ENCODE data around the gene PDE4D. TPM values are rescaled to one million over a fixed set of nuclear protein-coding genes. Genes with fewer than 3 reads are reported as not detected.
A peak's percentile ranks its signal among the peaks of the same experiment; 100 is the strongest.

Gene PDE4D
- total RNA-seq, 1 donor = 19.9 TPM

DNA sequence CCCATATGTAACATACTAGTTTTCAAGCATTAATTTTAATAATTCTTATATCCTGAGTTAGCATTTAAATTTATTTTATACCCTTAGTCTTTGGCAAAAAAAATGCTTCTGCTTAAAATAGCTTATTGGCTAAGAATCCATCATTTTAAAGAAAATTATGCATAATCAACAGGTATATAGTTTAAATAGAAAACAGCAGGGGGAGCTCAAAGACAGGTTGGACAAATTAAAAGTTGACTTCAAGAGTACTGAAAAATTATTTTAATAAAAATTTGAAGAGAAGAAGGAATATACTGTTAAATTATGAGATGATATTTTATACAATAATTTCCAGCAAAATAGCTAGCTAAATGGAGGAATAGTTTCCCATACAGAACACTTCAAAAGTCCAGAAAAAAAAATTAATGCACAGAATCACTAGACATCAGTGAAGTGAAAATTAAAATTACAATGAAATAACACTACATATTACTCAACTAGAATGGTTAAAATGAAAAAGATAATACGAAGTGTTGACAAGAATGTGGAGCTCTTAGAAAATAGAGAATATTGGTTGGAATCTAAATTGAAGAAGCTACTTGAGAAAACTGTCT is 387.1 kb downstream of the PDE4D start:
- Histone ChIP-seq H3K79me2 (ENCODE audit: insufficient read depth, low read length) (no peaks in the 10 kb centered on the region), H3K4me1 (ENCODE audit: insufficient read depth, low read length) (no peaks in the 10 kb centered on the region), H3K9me3 (ENCODE audit: low read depth, low read length) (no peaks in the 10 kb centered on the region), H2AFZ (ENCODE audit: low read length) (no peak overlapping the region), H3K4me2 (ENCODE audit: insufficient read depth, low read length) (no peak overlapping the region), H3K4me3 (ENCODE audit: insufficient read depth, low read length) (no peak overlapping the region), H3K27me3 (ENCODE audit: insufficient read depth, low read length) (peaks cover 5% of the 10 kb centered on the region), H3K36me3 (ENCODE audit: insufficient read depth, low read length) (no peaks in the 10 kb centered on the region), H3K27ac (ENCODE audit: low read depth, low read length) (no peak overlapping the region), H4K20me1 (ENCODE audit: insufficient read depth, low read length) (no peaks in the 10 kb centered on the region)
- TF ChIP-seq, protein P1, sequence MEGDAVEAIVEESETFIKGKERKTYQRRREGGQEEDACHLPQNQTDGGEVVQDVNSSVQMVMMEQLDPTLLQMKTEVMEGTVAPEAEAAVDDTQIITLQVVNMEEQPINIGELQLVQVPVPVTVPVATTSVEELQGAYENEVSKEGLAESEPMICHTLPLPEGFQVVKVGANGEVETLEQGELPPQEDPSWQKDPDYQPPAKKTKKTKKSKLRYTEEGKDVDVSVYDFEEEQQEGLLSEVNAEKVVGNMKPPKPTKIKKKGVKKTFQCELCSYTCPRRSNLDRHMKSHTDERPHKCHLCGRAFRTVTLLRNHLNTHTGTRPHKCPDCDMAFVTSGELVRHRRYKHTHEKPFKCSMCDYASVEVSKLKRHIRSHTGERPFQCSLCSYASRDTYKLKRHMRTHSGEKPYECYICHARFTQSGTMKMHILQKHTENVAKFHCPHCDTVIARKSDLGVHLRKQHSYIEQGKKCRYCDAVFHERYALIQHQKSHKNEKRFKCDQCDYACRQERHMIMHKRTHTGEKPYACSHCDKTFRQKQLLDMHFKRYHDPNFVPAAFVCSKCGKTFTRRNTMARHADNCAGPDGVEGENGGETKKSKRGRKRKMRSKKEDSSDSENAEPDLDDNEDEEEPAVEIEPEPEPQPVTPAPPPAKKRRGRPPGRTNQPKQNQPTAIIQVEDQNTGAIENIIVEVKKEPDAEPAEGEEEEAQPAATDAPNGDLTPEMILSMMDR (IDR thresholded peaks at IDR 0.05; ENCODE audit: extremely low read depth, low read depth, low read length) = peak; percentile 50
- DNase-seq (ENCODE audit: insufficient read length, low spot score, missing footprints) = no peak

DNA sequence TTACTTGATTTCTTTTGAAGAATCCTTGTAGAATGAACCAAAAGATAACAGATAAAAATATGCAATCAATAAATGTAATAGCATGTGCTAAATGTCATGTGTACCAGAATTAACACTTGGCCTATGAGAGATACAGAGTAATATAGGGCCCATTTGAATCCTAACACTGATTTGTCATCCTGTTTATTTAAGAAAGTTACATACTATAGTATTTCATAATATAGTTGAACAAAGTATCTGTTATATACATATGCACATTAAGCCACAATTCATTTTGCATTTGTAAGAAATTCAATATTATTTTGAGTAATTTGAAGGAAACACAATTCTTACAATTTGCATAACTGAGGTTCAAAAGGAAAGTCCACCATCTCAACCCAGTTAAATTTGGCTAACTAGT is 389.5 kb downstream of the PDE4D start:
- DNase-seq (ENCODE audit: insufficient read length, low spot score, missing footprints) = no peak
- Histone ChIP-seq H3K27me3 (ENCODE audit: insufficient read depth, low read length) (peaks cover 7% of the 10 kb centered on the region), H4K20me1 (ENCODE audit: insufficient read depth, low read length) (no peaks in the 10 kb centered on the region), H3K4me3 (ENCODE audit: insufficient read depth, low read length) (no peak overlapping the region), H3K79me2 (ENCODE audit: insufficient read depth, low read length) (no peaks in the 10 kb centered on the region), H2AFZ (ENCODE audit: low read length) (no peak overlapping the region), H3K4me2 (ENCODE audit: insufficient read depth, low read length) (no peak overlapping the region), H3K27ac (ENCODE audit: low read depth, low read length) (no peak overlapping the region), H3K9me3 (ENCODE audit: low read depth, low read length) (no peaks in the 10 kb centered on the region), H3K36me3 (ENCODE audit: insufficient read depth, low read length) (no peaks in the 10 kb centered on the region), H3K4me1 (ENCODE audit: insufficient read depth, low read length) (no peaks in the 10 kb centered on the region)
- TF ChIP-seq, protein P1 (IDR thresholded peaks at IDR 0.05; ENCODE audit: extremely low read depth, low read depth, low read length) = no peak

DNA sequence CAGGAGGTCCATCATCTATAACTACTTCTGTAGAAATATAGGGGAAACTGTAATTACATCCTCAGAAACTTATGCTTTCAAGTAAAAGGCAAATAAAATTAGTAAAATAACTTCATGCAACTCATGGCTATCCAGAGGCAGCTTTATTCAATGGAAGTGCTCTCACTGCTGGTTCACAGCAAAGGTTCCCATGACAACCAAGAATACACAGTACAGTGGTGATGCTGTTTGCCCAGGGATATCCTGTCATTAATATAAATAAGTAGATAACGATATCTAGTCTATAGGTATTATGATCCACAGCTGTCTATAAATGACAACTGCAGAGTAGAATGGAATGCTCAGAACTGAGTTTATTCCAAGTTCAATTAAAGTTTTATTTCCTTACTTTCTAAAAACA is 390.3 kb downstream of the PDE4D start:
- Histone ChIP-seq H3K4me2 (ENCODE audit: insufficient read depth, low read length) (no peak overlapping the region), H3K27me3 (ENCODE audit: insufficient read depth, low read length) (peaks cover 7% of the 10 kb centered on the region), H4K20me1 (ENCODE audit: insufficient read depth, low read length) (no peaks in the 10 kb centered on the region), H3K9me3 (ENCODE audit: low read depth, low read length) (no peaks in the 10 kb centered on the region), H3K4me1 (ENCODE audit: insufficient read depth, low read length) (no peaks in the 10 kb centered on the region), H2AFZ (ENCODE audit: low read length) (no peak overlapping the region), H3K79me2 (ENCODE audit: insufficient read depth, low read length) (no peaks in the 10 kb centered on the region), H3K36me3 (ENCODE audit: insufficient read depth, low read length) (no peaks in the 10 kb centered on the region), H3K27ac (ENCODE audit: low read depth, low read length) (no peak overlapping the region), H3K4me3 (ENCODE audit: insufficient read depth, low read length) (no peak overlapping the region)
- no peak for DNase-seq (ENCODE audit: insufficient read length, low spot score, missing footprints)
- TF ChIP-seq, protein P1 (IDR thresholded peaks at IDR 0.05; ENCODE audit: extremely low read depth, low read depth, low read length) = no peak

DNA sequence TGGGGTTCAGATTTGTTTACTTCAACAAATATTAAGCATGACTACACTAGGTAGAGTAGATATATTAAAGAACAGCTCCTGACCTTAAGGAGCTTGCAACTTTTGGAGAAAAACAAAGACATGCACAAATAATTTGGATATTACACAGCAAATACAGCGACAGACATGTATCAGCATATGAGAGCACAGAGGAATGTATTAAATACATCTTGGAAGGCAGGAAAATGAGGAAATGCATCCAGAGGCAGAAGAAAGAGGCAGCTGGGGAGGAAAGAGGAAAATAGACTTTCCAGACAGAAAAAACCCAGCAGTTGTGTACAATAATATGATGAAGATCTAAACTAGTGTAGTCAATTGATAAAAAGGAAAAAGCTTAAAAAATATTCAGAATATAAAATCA is 392.2 kb downstream of the PDE4D start:
- TF ChIP-seq, protein P1 (IDR thresholded peaks at IDR 0.05; ENCODE audit: extremely low read depth, low read depth, low read length) = no peak

More for the DNA sequence above, 392.2 kb downstream of the PDE4D start:
- DNase-seq (ENCODE audit: insufficient read length, low spot score, missing footprints) = no peak
- no peak overlapping the region for H2AFZ ChIP-seq (ENCODE audit: low read length)
- H3K4me3 ChIP-seq (ENCODE audit: insufficient read depth, low read length) = no peak overlapping the region
- no peaks in the 10 kb centered on the region for H3K79me2 ChIP-seq (ENCODE audit: insufficient read depth, low read length)
- H3K27ac ChIP-seq (ENCODE audit: low read depth, low read length) = no peak overlapping the region
- H3K9me3 ChIP-seq (ENCODE audit: low read depth, low read length) = no peaks in the 10 kb centered on the region
- H3K4me1 ChIP-seq (ENCODE audit: insufficient read depth, low read length) = no peaks in the 10 kb centered on the region
- H3K36me3 ChIP-seq (ENCODE audit: insufficient read depth, low read length) = no peaks in the 10 kb centered on the region
- no peaks in the 10 kb centered on the region for H4K20me1 ChIP-seq (ENCODE audit: insufficient read depth, low read length)
- H3K4me2 ChIP-seq (ENCODE audit: insufficient read depth, low read length) = no peak overlapping the region
- peaks cover 7% of the 10 kb centered on the region for H3K27me3 ChIP-seq (ENCODE audit: insufficient read depth, low read length)

Measured in osteoblast (primary cell).